Mucosa of descending colon (tissue), 3 donors: ENCODE results near the gene APRT. TPM values are rescaled to one million over a fixed set of nuclear protein-coding genes. Genes with fewer than 3 reads are reported as not detected.

Experiments used
- ATAC-seq: fragments of 200-7000 bp; cut with Tn5 transposase; one replicate; pipeline ENCODE4 v1.9.1; 2020; ENCODE audit warnings: mild to moderate bottlenecking, moderate library complexity
- DNase-seq, 3 donors: peaks; one replicate each; pipeline ENCODE4 v3.0.0-alpha.2; 2020
- H3K36me3 ChIP-seq: fragments of 200-600 bp; one replicate; pipeline ENCODE4 v1.8.0; 2021; ENCODE audit warnings: low read depth, mild to moderate bottlenecking
- H3K4me1 ChIP-seq: fragments of 200-600 bp; one replicate; pipeline ENCODE4 v1.8.0; 2021; ENCODE audit warnings: low read depth, mild to moderate bottlenecking
- H3K4me3 ChIP-seq: fragments of 200-600 bp; one replicate; pipeline ENCODE4 v1.8.0; 2021; ENCODE audit warnings: mild to moderate bottlenecking
- H3K9me3 ChIP-seq: fragments of 200-600 bp; one replicate; pipeline ENCODE4 v1.8.0; 2021; ENCODE audit warnings: mild to moderate bottlenecking
- CTCF ChIP-seq: fragments of 200-600 bp; IDR thresholded peaks from one replicate; pipeline ENCODE4 v1.8.0; 2022; ENCODE audit warnings: antibody characterized with exemption, mild to moderate bottlenecking
- intact Hi-C, 2 donors: fragments of 100-400 bp; cut with DNase I in 1 of 2; cut with micrococcal nuclease in 1 of 2; formaldehyde crosslinking; loops; one replicate each; pipeline versions ENCODE4 v1.11.0 to v1.11.1; 2022; cut with DNase I, micrococcal nuclease
- total RNA-seq, 3 donors: library from RNA; stranded (reverse); fragmentation: NEBNext Ultra II Directional in 2 of 3; extraction: Animal tissue kit (Norgen Biotek cat#: 25700) in 2 of 3; gene quantifications; one replicate each; pipeline versions ENCODE4 v1.2.1 to v1.2.4, GENCODE V29; 2021 to 2023
- donor health status: DM: no; HTN: no; CAD: no; lungs with moderate emphysema.
- donor health status: DM: no; HTN: no; CAD: no.
- donor health status: DM: no; HTN: yes; CAD: no.

Gene APRT
- total RNA-seq, 3 donors from 2014 or later, result 76.5 to 185 (median 113) TPM

GRCh38 chr16:88841521-88842307, 30.0 kb upstream of the APRT start:
- Histone ChIP-seq H3K36me3 (no peaks in the 10 kb centered on the region), H3K4me3 (no peak overlapping the region), H3K4me1 (no peaks in the 10 kb centered on the region), H3K9me3 (no peaks in the 10 kb centered on the region)
- TF ChIP-seq CTCF, result no peak
- no peak for DNase-seq
- intact Hi-C loops, result no loop called here
- ATAC-seq, result no peak

GRCh38 chr16:88840600-88841215, 29.0 kb upstream of the APRT start:
- ATAC-seq, result no peak
- intact Hi-C loops, result no loop called here
- Histone ChIP-seq H3K4me1 (no peaks in the 10 kb centered on the region), H3K9me3 (no peaks in the 10 kb centered on the region), H3K36me3 (no peaks in the 10 kb centered on the region), H3K4me3 (no peak overlapping the region)
- no peak for TF ChIP-seq CTCF
- no peak for DNase-seq

- Histone ChIP-seq H3K4me3 (no peak overlapping the region), H3K4me1 (no peaks in the 10 kb centered on the region), H3K36me3 (no peaks in the 10 kb centered on the region), H3K9me3 (no peaks in the 10 kb centered on the region)
- ATAC-seq (no peak), DNase-seq (no peak)
- intact Hi-C loops, result no loop called here
- no peak for TF ChIP-seq CTCF
Observed at GRCh38 chr16:88839745-88840599, 28.2 kb upstream of the APRT start.

GRCh38 chr16:88839026-88839529, 27.4 kb upstream of the APRT start:
- intact Hi-C loops, result no loop called here
- Histone ChIP-seq H3K9me3 (no peaks in the 10 kb centered on the region), H3K4me3 (no peak overlapping the region), H3K4me1 (no peaks in the 10 kb centered on the region), H3K36me3 (no peaks in the 10 kb centered on the region)
- DNase-seq, result no peak
- TF ChIP-seq CTCF, result no peak
- no peak for ATAC-seq

GRCh38 chr16:88838566-88838965, 26.8 kb upstream of the APRT start:
- Histone ChIP-seq H3K9me3 (no peaks in the 10 kb centered on the region), H3K4me1 (no peaks in the 10 kb centered on the region), H3K36me3 (no peaks in the 10 kb centered on the region), H3K4me3 (no peak overlapping the region)
- no peak for ATAC-seq
- DNase-seq, result no peak
- no peak for TF ChIP-seq CTCF
- intact Hi-C loops, result no loop called here
